HG02642 (cell line): ENCODE data around the gene SLC10A7.

Experiments used
- ATAC-seq: cut with Tn5 transposase; IDR thresholded peaks from one replicate; pipeline ENCODE4 v1.9.1; 2021; ENCODE audit warnings: mild to moderate bottlenecking; ENCODE audit not compliant: unreplicated experiment, poor library complexity

The SLC10A7 gene

DNA sequence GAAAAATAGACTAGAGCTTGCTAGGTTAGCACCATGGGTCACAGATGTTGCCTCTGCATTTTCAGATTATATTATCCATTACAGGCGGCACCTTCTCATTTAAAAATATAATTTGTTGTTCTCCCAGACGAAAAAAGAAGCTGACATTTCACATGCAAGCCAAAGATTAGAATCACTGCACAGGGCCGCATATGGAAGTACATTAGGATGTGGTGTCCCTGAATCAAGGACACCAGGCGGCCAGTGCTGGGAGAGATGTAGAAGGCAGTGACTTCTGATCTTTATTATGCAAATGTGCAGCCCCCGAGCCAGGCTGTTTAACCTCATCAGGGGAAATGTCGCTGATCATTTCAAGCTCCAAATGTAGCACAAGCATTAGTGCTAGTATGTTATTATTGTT is 284.6 kb downstream of the SLC10A7 start:
- no peak for ATAC-seq

DNA sequence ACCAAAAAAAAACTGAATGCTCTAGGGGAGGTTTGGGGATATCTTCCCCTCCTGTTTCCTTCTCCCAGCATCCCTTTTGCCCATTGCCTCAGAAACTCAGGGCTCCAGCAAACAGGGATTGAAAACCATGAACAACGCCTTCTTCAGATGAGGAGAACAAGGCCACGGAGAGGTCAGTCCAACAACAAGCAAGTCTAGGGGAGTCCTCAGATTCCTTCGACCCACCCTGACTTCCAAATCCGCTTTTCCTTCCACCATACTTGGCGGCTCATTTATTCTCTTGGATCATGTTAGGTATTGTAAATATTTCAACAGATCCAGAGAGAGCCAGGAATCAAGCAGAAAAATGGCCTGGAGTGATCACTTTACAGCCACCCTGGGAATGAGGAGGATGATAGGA is 285.5 kb downstream of the SLC10A7 start:
- no peak for ATAC-seq

DNA sequence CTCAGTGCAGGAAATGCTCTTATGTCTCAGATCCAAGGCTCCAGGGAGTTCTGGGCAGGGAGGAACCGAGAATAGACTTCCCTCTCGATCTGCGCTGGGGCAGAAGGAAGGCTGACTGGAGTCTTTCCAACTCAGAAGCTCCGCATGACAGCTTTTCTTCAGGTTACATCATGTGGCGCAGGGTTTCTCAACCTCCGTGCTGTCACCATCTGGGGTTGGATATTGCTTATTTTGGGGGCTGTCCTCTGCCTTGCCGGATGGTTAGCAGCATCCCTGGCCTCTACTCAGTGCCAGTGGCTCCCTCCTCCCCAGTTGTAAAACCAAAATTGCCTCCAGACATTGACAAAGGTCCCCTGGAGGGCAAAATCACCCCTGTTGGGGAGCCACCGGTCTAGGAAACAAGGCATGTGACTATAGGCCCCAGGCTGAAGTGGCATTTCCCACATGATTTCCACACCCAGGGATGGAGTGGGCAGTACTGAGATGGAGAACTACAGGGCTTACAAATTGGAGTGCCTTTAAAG is 286.0 kb downstream of the SLC10A7 start:
- ATAC-seq, result no peak

DNA sequence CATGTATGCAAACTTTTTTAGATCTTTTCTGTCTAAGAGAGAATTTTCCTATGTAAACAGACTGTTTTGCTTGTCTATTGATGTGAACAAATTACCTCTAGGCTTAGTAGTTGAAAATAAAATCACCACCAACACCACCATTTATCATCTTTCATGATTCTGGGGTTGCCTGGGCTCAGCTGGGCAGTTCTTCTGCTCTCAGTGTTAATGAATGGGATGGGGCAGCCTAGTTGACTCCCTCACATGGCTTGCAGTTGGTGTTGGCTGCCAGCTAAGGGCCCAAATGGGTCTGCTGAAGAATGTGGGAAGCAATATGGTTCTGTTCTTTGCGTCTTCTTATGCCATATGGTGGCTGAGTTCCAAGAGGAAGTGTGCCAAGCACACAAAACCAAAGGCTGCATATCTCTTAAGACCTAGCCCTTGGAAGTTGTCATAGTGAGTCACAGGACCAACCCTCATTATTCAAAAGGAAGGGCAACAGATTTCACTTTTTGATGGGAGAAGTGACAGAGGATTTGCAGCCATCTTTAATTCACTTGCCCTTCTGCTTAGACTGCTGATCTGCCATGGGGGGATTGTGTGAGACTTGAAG is 289.5 kb downstream of the SLC10A7 start:
- ATAC-seq, result no peak

DNA sequence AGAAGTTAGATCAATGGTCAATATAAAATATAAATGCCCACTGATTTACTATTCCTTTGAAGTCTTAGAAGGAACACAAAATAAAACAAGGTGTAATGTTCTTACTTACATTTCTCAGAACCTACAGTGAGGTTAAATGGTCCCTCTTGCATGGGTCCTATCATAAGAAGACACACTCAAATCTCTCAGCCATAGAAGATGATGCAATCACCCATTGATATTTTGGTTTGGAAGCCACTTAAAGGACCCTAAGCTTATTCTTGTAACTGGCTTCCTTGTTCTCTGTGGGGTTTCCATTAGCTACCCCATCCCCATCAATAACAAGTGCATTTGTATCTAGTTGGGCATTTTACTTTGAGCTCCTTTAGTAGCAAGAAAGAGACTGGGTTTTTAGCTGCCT is 292.3 kb downstream of the SLC10A7 start:
- no peak for ATAC-seq

DNA sequence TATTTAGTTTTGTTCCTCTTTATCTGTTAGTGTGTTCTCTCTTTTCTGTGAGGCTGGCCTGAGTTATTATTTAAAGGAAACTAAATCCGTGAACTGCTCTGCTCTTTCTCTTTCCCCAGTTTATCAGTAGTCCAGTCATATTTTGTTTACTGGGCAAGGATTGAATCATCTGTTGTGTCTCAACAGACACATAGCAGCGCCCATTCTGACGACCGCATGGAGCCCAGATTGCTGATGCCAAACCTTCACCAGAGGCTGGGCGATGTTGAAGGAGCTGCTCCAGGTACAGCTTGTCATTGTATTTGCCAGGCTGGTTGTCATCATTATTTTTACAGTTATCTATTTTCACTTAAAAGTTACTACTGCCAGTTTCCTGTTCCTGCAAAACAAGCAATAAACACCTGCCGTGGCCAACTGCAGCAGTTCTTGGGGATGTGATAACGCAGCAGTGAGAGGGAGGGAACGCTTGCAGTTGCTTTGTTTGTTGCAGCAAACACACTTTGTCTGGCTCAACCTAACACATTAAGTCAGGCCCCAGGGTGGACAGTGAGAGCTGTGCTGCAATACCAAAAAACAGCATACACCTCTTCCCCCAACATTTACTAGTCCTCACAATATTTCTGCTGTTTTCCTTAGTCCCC is 297.3 kb downstream of the SLC10A7 start:
- no peak for ATAC-seq

DNA sequence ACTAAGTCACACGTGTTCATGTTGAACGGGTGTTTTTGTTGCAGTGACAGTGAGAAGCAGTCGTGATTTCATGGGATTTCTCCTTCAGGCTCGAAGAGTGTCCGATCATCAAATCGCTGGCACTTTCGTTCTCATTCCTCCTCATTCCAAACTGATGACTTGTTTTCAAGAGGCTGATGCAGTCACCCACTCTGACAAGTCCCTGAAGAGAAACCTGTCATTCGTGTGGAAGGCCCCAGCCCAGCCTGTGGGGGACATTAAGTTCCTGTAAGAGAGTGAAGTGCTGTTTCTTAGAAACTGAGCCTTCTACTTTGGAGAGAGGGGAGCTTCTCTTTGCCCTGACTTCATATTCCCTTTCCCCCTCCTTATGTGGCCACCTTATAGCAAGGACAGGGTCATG is 299.4 kb downstream of the SLC10A7 start:
- ATAC-seq, result no peak

DNA sequence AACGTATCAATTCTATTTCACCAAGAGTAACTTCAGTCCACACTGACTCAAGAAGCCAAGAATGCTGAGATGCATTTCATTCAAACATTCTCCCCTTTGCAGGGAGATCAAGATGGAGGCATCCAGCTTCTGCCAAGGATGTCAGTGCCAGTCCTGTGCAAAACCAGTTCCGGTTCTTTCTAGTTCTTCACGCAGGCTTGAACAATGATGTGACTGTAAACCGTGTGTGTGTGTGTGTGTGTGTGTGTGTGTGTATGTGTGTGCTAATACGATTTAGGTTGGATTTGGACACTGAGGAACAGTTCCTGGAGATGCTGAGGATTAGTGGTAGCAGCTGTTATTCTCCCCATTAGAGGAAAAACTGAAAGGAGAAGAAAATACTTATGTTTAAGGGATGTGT is 307.5 kb downstream of the SLC10A7 start, which contains the start of gene REELD1:
TSS of gene REELD1 (plus strand) at position 301 of the 400 bp plus-strand sequence. CDS start 2,415 bp downstream, outside the sequence.
- ATAC-seq, result no peak

DNA sequence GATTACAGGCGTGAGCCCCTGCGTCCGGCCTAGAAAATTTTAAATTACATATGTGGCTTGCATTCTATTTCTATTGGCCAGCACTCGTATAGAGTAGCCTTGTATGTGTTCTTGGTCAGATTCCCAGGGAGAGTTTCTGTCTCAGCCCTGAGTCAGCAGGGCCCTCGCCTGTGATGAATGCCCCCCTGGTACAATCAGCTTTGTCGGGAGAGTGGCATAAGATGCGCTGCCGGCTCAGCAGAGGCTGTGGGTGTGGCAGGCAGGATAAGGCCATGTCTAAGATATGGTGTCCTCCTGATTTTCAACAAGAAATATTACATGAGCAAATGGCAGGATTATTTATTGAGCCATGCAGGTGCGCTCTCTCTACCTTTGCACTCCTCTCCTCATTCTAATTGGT is 309.0 kb downstream of the SLC10A7 start:
- no peak for ATAC-seq

DNA sequence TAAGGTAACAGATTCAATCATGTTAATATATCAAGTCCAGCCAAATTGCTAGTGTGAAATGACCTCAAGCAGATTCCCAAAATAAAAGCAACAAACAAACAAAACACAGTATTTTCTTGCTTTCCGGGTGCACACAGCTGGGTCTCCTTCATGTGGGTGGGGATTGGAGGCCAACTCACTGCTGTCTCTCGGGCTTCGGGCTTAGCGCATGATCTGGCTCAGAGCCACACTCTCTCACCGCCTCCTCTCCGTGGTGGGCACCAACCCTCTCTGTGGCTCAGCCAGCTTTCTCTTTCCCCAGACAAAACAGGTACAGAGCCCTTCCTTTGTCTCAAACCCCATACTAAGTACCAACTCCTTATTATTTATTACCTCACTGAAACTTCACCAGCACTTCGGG is 310.3 kb downstream of the SLC10A7 start:
- ATAC-seq, result no peak

DNA sequence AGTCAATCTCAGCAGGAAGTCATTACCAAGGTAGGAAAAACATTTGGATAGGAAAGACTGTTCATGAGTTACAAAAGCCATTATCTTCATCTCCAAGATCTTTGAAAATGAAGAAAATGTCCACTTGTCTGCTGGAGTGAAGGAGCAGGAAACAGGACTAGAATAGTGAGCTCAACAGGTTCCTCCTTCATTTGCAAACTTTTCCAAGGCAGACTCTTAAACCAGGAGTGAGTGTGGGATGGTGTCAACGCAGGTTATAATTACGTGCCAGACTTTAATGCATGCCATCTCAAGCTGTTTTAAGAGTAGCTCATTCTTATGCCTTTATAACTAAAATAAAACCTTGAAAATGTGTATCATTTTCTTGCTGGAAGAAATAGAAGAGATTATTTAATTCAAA is 310.9 kb downstream of the SLC10A7 start:
- ATAC-seq, result no peak

DNA sequence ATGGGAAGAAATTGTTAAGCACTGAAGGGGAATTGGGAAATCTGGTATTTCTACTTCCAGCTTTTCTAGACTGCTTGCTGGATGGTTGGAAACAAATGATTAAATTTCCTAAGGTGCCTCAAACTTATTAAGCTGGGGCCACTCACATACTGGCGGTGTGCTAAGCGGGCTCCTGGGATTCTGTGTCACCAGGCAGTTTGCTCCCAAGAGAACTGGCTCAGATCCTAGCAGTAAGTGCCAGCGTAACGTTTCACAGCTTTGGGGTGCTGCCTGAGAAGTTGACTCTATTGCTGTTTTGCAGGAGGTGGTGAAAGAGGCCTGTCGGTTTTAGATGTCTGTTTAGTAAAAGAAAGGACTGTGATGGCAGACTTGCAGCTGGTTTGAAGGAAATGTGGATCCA is 314.3 kb downstream of the SLC10A7 start:
- no peak for ATAC-seq
